Thyroid gland (tissue), 4 donors: Measurements from ENCODE around the gene SLC22A4.

ENCODE experiments used
- CTCF ChIP-seq, 6 experiments: fragments of 200-600 bp in 3 of 6; fragments of 450-650 bp in 3 of 6; sonication (generic) in 3 of 6; IDR thresholded peaks; one replicate each; pipeline ENCODE4 v1.5.1; 2016 to 2019; ENCODE audit warnings: antibody characterized with exemption in 6 of 6, mild to moderate bottlenecking in 2 of 6, inconsistent platforms in 1 of 6, moderate library complexity in 1 of 6
- POLR2A ChIP-seq, 2 donors: fragments of 450-650 bp; IDR thresholded peaks; one replicate each; pipeline ENCODE4 v1.6.1; 2017; ENCODE audit warnings: antibody characterized with exemption in 2 of 2, mild to moderate bottlenecking in 2 of 2, moderate library complexity in 1 of 2

GRCh38 chr5:132309679-132310078, 15.5 kb downstream of the SLC22A4 start:
- TF ChIP-seq CTCF (IDR thresholded peaks at IDR 0.05) (no peak), POLR2A (IDR thresholded peaks at IDR 0.05) (no peak)
